SH-SY5Y (cell line): ENCODE data around the gene COBL.

Experiments
- GATA2 ChIP-seq: IDR thresholded peaks from 2 replicates; pipeline ENCODE4 v1.6.1; 2011; ENCODE audit warnings: mild to moderate bottlenecking, low read depth, low read length
- GATA3 ChIP-seq: IDR thresholded peaks from 2 replicates; pipeline ENCODE4 v1.6.1; 2011; ENCODE audit warnings: low read depth, mild to moderate bottlenecking, low read length, moderate library complexity

DNA sequence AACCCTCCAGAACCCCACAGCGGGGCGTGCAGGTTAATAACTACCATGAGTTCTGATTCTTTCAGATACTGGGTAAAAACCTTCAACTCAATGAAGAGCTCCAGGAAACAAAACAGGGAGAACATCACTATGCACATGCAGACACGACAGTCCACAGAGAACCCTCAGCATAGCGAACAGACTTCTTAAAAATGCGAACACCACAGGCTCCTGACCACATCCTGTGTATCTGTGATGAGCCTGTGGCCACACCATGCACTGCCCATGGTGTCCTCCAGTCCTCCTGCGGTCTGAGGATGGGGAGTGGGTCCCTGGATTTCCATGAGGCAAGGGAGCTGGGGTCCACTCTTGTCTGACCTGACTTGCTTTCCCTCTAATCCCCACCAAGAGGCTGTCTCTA is 107.2 kb downstream of the COBL start:
- TF ChIP-seq GATA2 (no peak), GATA3 (no peak)
